Loucy (cell line): ENCODE data around the gene MACROD2.

Source experiments
- H2AFZ ChIP-seq: fragments of 200-600 bp; sonication (generic); 2 replicates; pipeline ENCODE4 v1.6.0; 2016; ENCODE audit warnings: antibody characterized with exemption, mild to moderate bottlenecking, low read length, moderate library complexity
- H3F3A ChIP-seq: fragments of 200-600 bp; 2 replicates; pipeline ENCODE4 v1.6.0; 2016; ENCODE audit warnings: antibody characterized with exemption, low read depth, mild to moderate bottlenecking
- H3K27me3 ChIP-seq: fragments of 200-600 bp; sonication (generic); 2 replicates; pipeline ENCODE4 v1.6.1; 2014; ENCODE audit warnings: low read length, mild to moderate bottlenecking; ENCODE audit not compliant: insufficient read depth, poor library complexity, severe bottlenecking
- H3K36me3 ChIP-seq: fragments of 200-600 bp; sonication (generic); 2 replicates; pipeline ENCODE4 v1.6.1; 2016; ENCODE audit warnings: low read length; ENCODE audit not compliant: insufficient read depth
- H3K4me1 ChIP-seq: fragments of 200-600 bp; sonication (generic); 2 replicates; pipeline ENCODE4 v1.5.1; 2014; ENCODE audit warnings: low read length, mild to moderate bottlenecking; ENCODE audit not compliant: insufficient read depth, poor library complexity, severe bottlenecking
- H3K4me2 ChIP-seq: fragments of 200-600 bp; sonication (generic); 2 replicates; pipeline ENCODE4 v1.6.0; 2014; ENCODE audit warnings: antibody characterized with exemption, low read length, low read depth, mild to moderate bottlenecking; ENCODE audit not compliant: poor library complexity, severe bottlenecking
- H3K4me3 ChIP-seq: fragments of 200-600 bp; sonication (generic); 2 replicates; pipeline ENCODE4 v1.5.1; 2014; ENCODE audit warnings: low read length, mild to moderate bottlenecking, mixed read lengths; ENCODE audit not compliant: poor library complexity, severe bottlenecking
- H3K79me2 ChIP-seq: fragments of 200-600 bp; sonication (generic); 2 replicates; pipeline ENCODE4 v1.6.1; 2014; ENCODE audit warnings: low read length; ENCODE audit not compliant: insufficient read depth
- H3K9ac ChIP-seq: fragments of 200-600 bp; sonication (generic); 2 replicates; pipeline ENCODE4 v1.6.0; 2014; ENCODE audit warnings: mild to moderate bottlenecking, low read depth, low read length, moderate library complexity; ENCODE audit not compliant: poor library complexity, severe bottlenecking
- H3K9me2 ChIP-seq: fragments of 200-600 bp; sonication (generic); replicated peaks from 2 replicates; pipeline ENCODE4 v1.6.1; 2016; ENCODE audit warnings: low read depth, low read length, mixed read lengths
- H3K9me3 ChIP-seq: fragments of 200-600 bp; sonication (generic); 2 replicates; pipeline ENCODE4 v1.6.1; 2014; ENCODE audit warnings: mild to moderate bottlenecking, antibody characterized with exemption, low read length, low read depth; ENCODE audit not compliant: insufficient read depth
- H4K20me1 ChIP-seq: fragments of 200-600 bp; sonication (generic); 2 replicates; pipeline ENCODE4 v1.6.0; 2014; ENCODE audit warnings: antibody characterized with exemption, low read length, mild to moderate bottlenecking; ENCODE audit not compliant: insufficient read depth, poor library complexity, severe bottlenecking
- CTCF ChIP-seq: fragments of 200-600 bp; sonication (generic); conservative IDR thresholded peaks from 2 replicates; pipeline ENCODE4 v1.5.1; 2014; ENCODE audit warnings: mild to moderate bottlenecking, antibody characterized with exemption, low read length
- EZH2phosphoT487 ChIP-seq: fragments of 200-600 bp; IDR thresholded peaks from 2 replicates; pipeline ENCODE4 v1.6.1; 2018; ENCODE audit warnings: antibody characterized with exemption, mild to moderate bottlenecking, moderate library complexity, borderline replicate concordance

The MACROD2 gene

GRCh38 chr20:15582146-15582760 is 1586.9 kb downstream of the MACROD2 start:
- no peak overlapping the region for H2AFZ ChIP-seq
- no peaks in the 10 kb centered on the region for H3K9me2 ChIP-seq
- no peak overlapping the region for H3K4me2 ChIP-seq
- no peaks in the 10 kb centered on the region for H3K79me2 ChIP-seq
- no peaks in the 10 kb centered on the region for H3F3A ChIP-seq
- H3K36me3 ChIP-seq, result no peaks in the 10 kb centered on the region
- no peaks in the 10 kb centered on the region for H4K20me1 ChIP-seq
- H3K4me3 ChIP-seq, result no peak overlapping the region
- no peaks in the 10 kb centered on the region for H3K9me3 ChIP-seq
- TF ChIP-seq CTCF (no peak), EZH2phosphoT487 (no peak)
- no peak overlapping the region for H3K9ac ChIP-seq
- H3K4me1 ChIP-seq, result no peaks in the 10 kb centered on the region
- H3K27me3 ChIP-seq, result no peaks in the 10 kb centered on the region

- TF ChIP-seq CTCF, result no peak
- TF ChIP-seq EZH2phosphoT487, result no peak
- H3K4me1 ChIP-seq, result no peaks in the 10 kb centered on the region
- H3K79me2 ChIP-seq, result no peaks in the 10 kb centered on the region
- no peak overlapping the region for H3K9ac ChIP-seq
- no peak overlapping the region for H2AFZ ChIP-seq
- no peaks in the 10 kb centered on the region for H3F3A ChIP-seq
- no peaks in the 10 kb centered on the region for H3K9me3 ChIP-seq
- H3K36me3 ChIP-seq, result no peaks in the 10 kb centered on the region
- no peaks in the 10 kb centered on the region for H3K27me3 ChIP-seq
- no peak overlapping the region for H3K4me2 ChIP-seq
- H3K4me3 ChIP-seq, result no peak overlapping the region
- no peaks in the 10 kb centered on the region for H3K9me2 ChIP-seq
- H4K20me1 ChIP-seq, result no peaks in the 10 kb centered on the region
Observed at GRCh38 chr20:15584507-15584906, 1589.2 kb downstream of the MACROD2 start.

DNA sequence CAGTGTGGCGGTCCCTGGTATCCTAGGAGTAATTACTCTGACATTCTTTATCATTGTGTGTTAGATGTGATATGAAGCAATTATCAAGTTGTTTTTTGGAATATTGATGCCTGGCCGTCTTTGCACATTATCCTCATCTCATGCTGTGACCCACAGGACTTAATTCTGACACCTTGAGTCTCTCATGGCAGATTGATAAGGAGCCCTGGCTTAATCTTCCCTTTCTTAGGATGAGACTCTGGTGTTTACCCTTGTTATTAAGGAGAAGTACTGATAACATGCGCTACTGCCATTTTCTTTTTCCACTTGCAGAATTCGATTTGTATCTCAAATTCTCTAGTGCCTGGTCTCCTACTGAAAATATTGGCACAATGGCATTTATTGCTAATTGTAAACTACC is 1597.8 kb downstream of the MACROD2 start:
- H3K79me2 ChIP-seq, result no peaks in the 10 kb centered on the region
- H3K27me3 ChIP-seq, result no peaks in the 10 kb centered on the region
- H3K9me2 ChIP-seq, result no peaks in the 10 kb centered on the region
- H2AFZ ChIP-seq, result no peak overlapping the region
- no peaks in the 10 kb centered on the region for H3K36me3 ChIP-seq
- H3K4me3 ChIP-seq, result no peak overlapping the region
- H3F3A ChIP-seq, result no peaks in the 10 kb centered on the region
- H3K9ac ChIP-seq, result no peak overlapping the region
- no peaks in the 10 kb centered on the region; the same call in 1 of the 2 replicates for H3K9me3 ChIP-seq
- no peak overlapping the region for H3K4me2 ChIP-seq
- no peaks in the 10 kb centered on the region for H4K20me1 ChIP-seq
- no peaks in the 10 kb centered on the region for H3K4me1 ChIP-seq
- TF ChIP-seq CTCF, result no peak
- TF ChIP-seq EZH2phosphoT487, result no peak
